ENCODE measurements around the gene CALHM5. TPM values are rescaled to one million over a fixed set of nuclear protein-coding genes. Genes with fewer than 3 reads are reported as not detected.

The CALHM5 gene
- total RNA-seq, 2 donors from 2014 or later: 0.32 to 1.8 TPM

GRCh38 chr6:116568111-116568510 lies 56.7 kb downstream of the CALHM5 start:
- Histone ChIP-seq H3K9me3 (no peaks in the 10 kb centered on the region), H3K27me3 (replicated peaks; ENCODE audit: insufficient read depth) (no peaks in the 10 kb centered on the region), H3K4me3 (no peak overlapping the region), H3K4me1 (replicated peaks) (peaks cover 6% of the 10 kb centered on the region), H3K36me3 (no peaks in the 10 kb centered on the region), H3K27ac (no peak overlapping the region)
- DNase-seq (ENCODE audit: low spot score): no peak
- TF ChIP-seq POLR2AphosphoS5 (IDR thresholded peaks at IDR 0.05) (peak; percentile 36), CTCF (IDR thresholded peaks at IDR 0.05) (no peak), POLR2A (IDR thresholded peaks at IDR 0.05) (no peak)
- intact Hi-C loops (cut with DNase I): loop anchor here (5.0 to 10.0 kb wide), 2 partner anchors 53 to 296 kb away; partner anchors contain the start of gene CALHM5

- intact Hi-C loops (cut with DNase I): loop anchor here (5.0 to 10.0 kb wide), 2 partner anchors 54 to 297 kb away; partner anchors contain the start of gene CALHM5
- 59% methylated on average over 7 of the region's 7 CpGs for WGBS
- H3K4me3 ChIP-seq: no peak overlapping the region
- H3K4me1 ChIP-seq (replicated peaks): peaks cover 6% of the 10 kb centered on the region
- no peak for DNase-seq (ENCODE audit: low spot score)
- no peak overlapping the region for H3K27ac ChIP-seq
- no peaks in the 10 kb centered on the region for H3K9me3 ChIP-seq
- no peaks in the 10 kb centered on the region for H3K27me3 ChIP-seq (replicated peaks; ENCODE audit: insufficient read depth)
- H3K36me3 ChIP-seq: no peaks in the 10 kb centered on the region
- TF ChIP-seq POLR2AphosphoS5 (IDR thresholded peaks at IDR 0.05) (no peak), POLR2A (IDR thresholded peaks at IDR 0.05) (no peak), CTCF (IDR thresholded peaks at IDR 0.05) (no peak)
Measured at GRCh38 chr6:116568821-116569755, 57.6 kb downstream of the CALHM5 start.

- Histone ChIP-seq H3K27ac (peak within 1 kb of the TSS; percentile 74 to 77), H3K9me3 (no peaks in the 10 kb centered on the region), H3K4me3 (peak within 1 kb of the TSS; percentile 56 to 70), H3K4me1 (replicated peaks) (peaks cover 6% of the 10 kb centered on the region), H3K27me3 (replicated peaks; ENCODE audit: insufficient read depth) (no peaks in the 10 kb centered on the region), H3K36me3 (no peaks in the 10 kb centered on the region)
- TF ChIP-seq POLR2A (IDR thresholded peaks at IDR 0.05): peak; percentile 51
- peak; percentile 93 for TF ChIP-seq POLR2AphosphoS5 (IDR thresholded peaks at IDR 0.05)
- TF ChIP-seq CTCF (IDR thresholded peaks at IDR 0.05): peak in 1 of 4 experiments; percentile 43
- DNase-seq (ENCODE audit: low spot score): peak; percentile 98
- under 1% methylated on average over 57 of the region's 62 CpGs for WGBS
- intact Hi-C loops (cut with DNase I): loop anchor here (5.0 kb wide), 1 partner anchor 289 kb away; no protein-coding TSS in a partner anchor
Measured at GRCh38 chr6:116570856-116571682, 59.6 kb downstream of the CALHM5 start, which contains the start of gene RWDD1. Gene RWDD1, plus strand, starts transcription at chr6:116571504. Its CDS starts 79 bp downstream, at chr6:116571583.

GRCh38 chr6:116571683-116572000 lies 60.2 kb downstream of the CALHM5 start:
- 0% methylated on average over 8 of the region's 12 CpGs for WGBS
- intact Hi-C loops (cut with DNase I): loop anchor here (5.0 kb wide), 1 partner anchor 289 kb away; no protein-coding TSS in a partner anchor

More at GRCh38 chr6:116571683-116572000, 60.2 kb downstream of the CALHM5 start:
- H3K27ac ChIP-seq: peak overlapping the region; percentile 74 to 77
- peaks cover 6% of the 10 kb centered on the region for H3K4me1 ChIP-seq (replicated peaks)
- H3K27me3 ChIP-seq (replicated peaks; ENCODE audit: insufficient read depth): no peaks in the 10 kb centered on the region
- no peaks in the 10 kb centered on the region for H3K9me3 ChIP-seq
- DNase-seq (ENCODE audit: low spot score): no peak
- no peaks in the 10 kb centered on the region for H3K36me3 ChIP-seq
- TF ChIP-seq CTCF (IDR thresholded peaks at IDR 0.05): no peak
- no peak for TF ChIP-seq POLR2A (IDR thresholded peaks at IDR 0.05)
- no peak for TF ChIP-seq POLR2AphosphoS5 (IDR thresholded peaks at IDR 0.05)
- H3K4me3 ChIP-seq: peak overlapping the region; percentile 56 to 70
